ENCODE data around the gene SERPINE3.

Gene SERPINE3

GRCh38 chr13:51303882-51304281 lies 35.6 kb upstream of the SERPINE3 start:
- DNase-seq, result no peak
- Mint-ChIP-seq H3K27ac (no peak overlapping the region), H3K4me1 (peaks cover 2% of the 10 kb centered on the region), H3K9me3 (no peaks in the 10 kb centered on the region), H3K4me3 (no peak overlapping the region), H3K36me3 (ENCODE audit: low read depth) (no peaks in the 10 kb centered on the region), H3K27me3 (ENCODE audit: low read depth, poor library complexity) (no peaks in the 10 kb centered on the region)
- no peak for TF ChIP-seq CTCF (IDR thresholded peaks at IDR 0.05)

- no peaks in the 10 kb centered on the region for H3K9me3 Mint-ChIP-seq
- H3K4me3 Mint-ChIP-seq, result no peak overlapping the region
- peaks cover 2% of the 10 kb centered on the region for H3K27me3 Mint-ChIP-seq (ENCODE audit: low read depth, poor library complexity)
- TF ChIP-seq CTCF (IDR thresholded peaks at IDR 0.05), result no peak
- no peak for DNase-seq
- H3K4me1 Mint-ChIP-seq, result no peaks in the 10 kb centered on the region
- no peak overlapping the region for H3K27ac Mint-ChIP-seq
- H3K36me3 Mint-ChIP-seq (ENCODE audit: low read depth), result no peaks in the 10 kb centered on the region
Observed at GRCh38 chr13:51305271-51305967, 34.1 kb upstream of the SERPINE3 start.

GRCh38 chr13:51308781-51309180 lies 30.7 kb upstream of the SERPINE3 start:
- Mint-ChIP-seq H3K27ac (no peak overlapping the region), H3K4me3 (no peak overlapping the region), H3K27me3 (ENCODE audit: low read depth, poor library complexity) (peaks cover 5% of the 10 kb centered on the region), H3K36me3 (ENCODE audit: low read depth) (no peaks in the 10 kb centered on the region), H3K9me3 (no peaks in the 10 kb centered on the region), H3K4me1 (no peaks in the 10 kb centered on the region)
- no peak for DNase-seq
- TF ChIP-seq CTCF (IDR thresholded peaks at IDR 0.05), result no peak

GRCh38 chr13:51311231-51311630 lies 28.3 kb upstream of the SERPINE3 start:
- peaks cover 9% of the 10 kb centered on the region for H3K27me3 Mint-ChIP-seq (ENCODE audit: low read depth, poor library complexity)
- no peak overlapping the region for H3K27ac Mint-ChIP-seq
- no peak for DNase-seq
- H3K4me1 Mint-ChIP-seq, result peaks cover 10% of the 10 kb centered on the region
- H3K9me3 Mint-ChIP-seq, result no peaks in the 10 kb centered on the region
- H3K4me3 Mint-ChIP-seq, result no peak overlapping the region
- no peaks in the 10 kb centered on the region for H3K36me3 Mint-ChIP-seq (ENCODE audit: low read depth)
- no peak for TF ChIP-seq CTCF (IDR thresholded peaks at IDR 0.05)

GRCh38 chr13:51311957-51312520 lies 27.5 kb upstream of the SERPINE3 start:
- TF ChIP-seq CTCF (IDR thresholded peaks at IDR 0.05), result no peak
- no peak for DNase-seq
- Mint-ChIP-seq H3K36me3 (ENCODE audit: low read depth) (no peaks in the 10 kb centered on the region), H3K4me1 (peaks cover 10% of the 10 kb centered on the region), H3K27ac (no peak overlapping the region), H3K27me3 (ENCODE audit: low read depth, poor library complexity) (peaks cover 9% of the 10 kb centered on the region), H3K9me3 (no peaks in the 10 kb centered on the region), H3K4me3 (no peak overlapping the region)

- Mint-ChIP-seq H3K4me1 (peaks cover 10% of the 10 kb centered on the region), H3K4me3 (no peak overlapping the region), H3K36me3 (ENCODE audit: low read depth) (no peaks in the 10 kb centered on the region), H3K9me3 (no peaks in the 10 kb centered on the region), H3K27ac (no peak overlapping the region), H3K27me3 (ENCODE audit: low read depth, poor library complexity) (peaks cover 9% of the 10 kb centered on the region)
- TF ChIP-seq CTCF (IDR thresholded peaks at IDR 0.05), result no peak
- no peak for DNase-seq
Observed at GRCh38 chr13:51313619-51314018, 25.9 kb upstream of the SERPINE3 start.

Measured in nephron progenitor cell (in vitro differentiated cells).